HepG2 (cell line): ENCODE data around the gene ST6GALNAC4. TPM values are rescaled to one million over a fixed set of nuclear protein-coding genes. Genes with fewer than 3 reads are reported as not detected.

ENCODE experiments used
- HNRNPLL ChIP-seq: fragments of 200-400 bp; formaldehyde crosslinking; IDR thresholded peaks from 2 replicates; pipeline ENCODE4 v1.6.1; 2017; ENCODE audit warnings: mild to moderate bottlenecking, low read depth, low read length; ENCODE audit not compliant: poor library complexity, severe bottlenecking
- KLF11 ChIP-seq: IDR thresholded peaks from 2 replicates; pipeline ENCODE4 v1.6.1; 2016; ENCODE audit warnings: missing compliant biosample characterization
- MAFF ChIP-seq: IDR thresholded peaks from 2 replicates; pipeline ENCODE4 v1.6.1; 2011; ENCODE audit warnings: low read depth, low read length, improper control_type of control experiment
- NFKB2 ChIP-seq: sonication (generic); formaldehyde crosslinking; IDR thresholded peaks from 2 replicates; pipeline ENCODE4 v1.4.0; 2020; ENCODE audit warnings: missing genetic modification reagents, borderline replicate concordance
- NR2F1 ChIP-seq, 2 experiments: fragments of 450-650 bp in 1 of 2; formaldehyde crosslinking in 1 of 2; IDR thresholded peaks; 2 replicates each; pipeline versions ENCODE4 v1.5.0 to v1.6.1; 2016 to 2020; ENCODE audit warnings: mild to moderate bottlenecking in 1 of 2, missing compliant biosample characterization in 1 of 2, missing genetic modification reagents in 1 of 2, moderate library complexity in 1 of 2
- ONECUT2 ChIP-seq: sonication (generic); formaldehyde crosslinking; IDR thresholded peaks from 2 replicates; pipeline ENCODE4 v1.4.0; 2020; ENCODE audit warnings: missing genetic modification reagents
- POLR2A ChIP-seq, 2 experiments: IDR thresholded peaks; 2 replicates each; pipeline ENCODE4 v1.6.1; 2011; ENCODE audit warnings: low read depth in 2 of 2, low read length in 2 of 2, mild to moderate bottlenecking in 1 of 2, moderate library complexity in 1 of 2; ENCODE audit not compliant: insufficient read depth in 1 of 2
- SOX13 ChIP-seq, 3 experiments: fragments of 450-650 bp in 1 of 3; sonication (generic) in 1 of 3; formaldehyde crosslinking in 1 of 3; IDR thresholded peaks in 2 of 3; conservative IDR thresholded peaks in 1 of 3; 2 replicates each; pipeline versions ENCODE4 v1.5.0 to v1.6.1; 2016 to 2020; ENCODE audit warnings: antibody characterized with exemption in 1 of 3, mild to moderate bottlenecking in 1 of 3, missing compliant biosample characterization in 1 of 3, missing genetic modification reagents in 1 of 3, moderate library complexity in 1 of 3
- SP2 ChIP-seq: sonication (generic); formaldehyde crosslinking; IDR thresholded peaks from 2 replicates; pipeline ENCODE4 v1.5.1; 2020; ENCODE audit warnings: mild to moderate bottlenecking, missing genetic modification reagents
- TGIF2 ChIP-seq: IDR thresholded peaks from 2 replicates; pipeline ENCODE4 v1.6.1; 2016; ENCODE audit warnings: control low read depth, missing compliant biosample characterization
- ZMYM4 ChIP-seq: sonication (generic); formaldehyde crosslinking; IDR thresholded peaks from 2 replicates; pipeline ENCODE4 v1.8.1; 2023; ENCODE audit warnings: mild to moderate bottlenecking, missing genetic modification reagents
- ZNF672 ChIP-seq: sonication (generic); formaldehyde crosslinking; IDR thresholded peaks from 2 replicates; pipeline ENCODE4 v1.8.1; 2022; ENCODE audit warnings: missing genetic modification reagents
- ZNF713 ChIP-seq: sonication (generic); formaldehyde crosslinking; IDR thresholded peaks from 2 replicates; pipeline ENCODE4 v1.4.0; 2020; ENCODE audit warnings: mild to moderate bottlenecking, missing genetic modification reagents
- polyA plus RNA-seq, 8 experiments: library from polyadenylated mRNA; depleted of rRNA in 3 of 8; stranded (reverse) in 7 of 8; unstranded in 1 of 8; fragments of >200 nt; fragmentation: Illumina TruSeq in 4 of 8; extraction: Trizol in 4 of 8; gene quantifications; 2 replicates each; pipeline versions ENCODE4 v1.2.1 to v1.2.3, GENCODE V29; 2011 to 2016; ENCODE audit warnings: low read depth in 4 of 8, missing spikeins in 1 of 8, mixed read lengths in 1 of 8; ENCODE audit not compliant: insufficient read depth in 1 of 8
- total RNA-seq, 5 experiments: library from RNA; depleted of rRNA; stranded (reverse); fragments of >200 nt; fragmentation: Illumina TruSeq; extraction: Trizol; gene quantifications; 2 replicates each; pipeline ENCODE4 v1.2.3, GENCODE V29; 2016; ENCODE audit warnings: low read depth in 1 of 5
- TF ChIP-seq, protein P1 (sequence below): sonication (generic); formaldehyde crosslinking; IDR thresholded peaks from 2 replicates; pipeline ENCODE4 v1.8.1; 2022; ENCODE audit warnings: low read depth, mild to moderate bottlenecking, missing genetic modification reagents
- TF ChIP-seq, protein P2 (sequence below): sonication (generic); formaldehyde crosslinking; IDR thresholded peaks from 2 replicates; pipeline ENCODE4 v1.5.0; 2020; ENCODE audit warnings: missing genetic modification reagents, mild to moderate bottlenecking, borderline replicate concordance
- TF ChIP-seq, protein P3 (sequence below): IDR thresholded peaks from 2 replicates; pipeline ENCODE4 v1.6.1; 2016; ENCODE audit warnings: control low read depth
- TF ChIP-seq, protein P4 (sequence below): sonication (generic); formaldehyde crosslinking; IDR thresholded peaks from 2 replicates; pipeline ENCODE4 v1.5.0; 2020; ENCODE audit warnings: missing genetic modification reagents
- TF ChIP-seq, protein P5 (sequence below): IDR thresholded peaks from 2 replicates; pipeline ENCODE4 v1.6.1; 2016; ENCODE audit warnings: low read depth
- TF ChIP-seq, protein P6 (sequence below): sonication (generic); formaldehyde crosslinking; IDR thresholded peaks from 2 replicates; pipeline ENCODE4 v1.4.0; 2020; ENCODE audit warnings: mild to moderate bottlenecking, missing genetic modification reagents, borderline replicate concordance

Gene ST6GALNAC4
- total and polyA plus RNA-seq, 2 of the 13 experiments (the other 11 are each of a cell fraction or from before 2014, with no cell fraction given) = 18.8 to 27.7 TPM

DNA sequence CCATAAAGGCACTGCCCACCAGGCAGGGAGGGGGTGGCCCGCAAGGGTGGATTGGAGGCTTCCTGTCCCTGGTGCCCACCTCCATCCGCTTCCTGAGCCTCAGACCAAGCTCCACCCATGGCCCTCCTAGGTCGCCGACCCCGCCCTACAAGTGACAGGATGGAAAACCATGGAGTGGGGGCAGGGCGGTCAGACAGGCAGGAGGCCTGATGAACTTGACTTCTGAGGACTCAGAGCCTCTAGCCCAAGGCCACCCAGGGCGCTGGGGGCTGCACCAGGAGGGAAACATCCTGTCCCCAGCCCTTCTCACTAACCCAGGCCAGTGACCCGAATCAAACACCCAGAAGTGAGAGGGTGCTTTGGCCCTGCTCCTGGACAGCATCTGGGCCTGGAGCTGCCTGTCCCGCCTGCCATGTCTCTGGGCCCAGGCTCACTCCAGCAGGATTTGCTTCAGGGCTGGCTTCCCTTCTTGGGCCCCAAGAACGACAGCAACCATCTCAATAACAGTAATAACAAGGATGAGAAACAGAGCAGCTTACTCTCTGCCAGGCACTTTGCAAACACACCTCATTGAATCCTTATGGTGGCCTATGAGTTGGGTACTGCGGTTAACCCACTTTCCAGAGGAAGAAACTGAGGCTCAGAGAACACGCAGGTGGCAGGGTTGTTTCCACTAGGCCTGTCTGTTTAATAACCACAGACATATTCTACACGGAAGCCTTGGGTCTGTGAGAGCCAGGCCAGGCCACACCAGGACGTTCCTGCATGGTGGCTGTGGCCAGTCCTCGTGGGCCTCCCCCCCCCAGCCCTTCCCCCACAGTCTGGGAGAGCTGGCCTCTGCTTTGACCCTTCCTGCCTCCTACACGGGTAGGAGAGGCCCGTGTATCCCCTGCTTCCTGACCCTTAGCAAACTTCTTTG lies 13.0 kb downstream of the ST6GALNAC4 start (continued):
- TF ChIP-seq, protein P1, sequence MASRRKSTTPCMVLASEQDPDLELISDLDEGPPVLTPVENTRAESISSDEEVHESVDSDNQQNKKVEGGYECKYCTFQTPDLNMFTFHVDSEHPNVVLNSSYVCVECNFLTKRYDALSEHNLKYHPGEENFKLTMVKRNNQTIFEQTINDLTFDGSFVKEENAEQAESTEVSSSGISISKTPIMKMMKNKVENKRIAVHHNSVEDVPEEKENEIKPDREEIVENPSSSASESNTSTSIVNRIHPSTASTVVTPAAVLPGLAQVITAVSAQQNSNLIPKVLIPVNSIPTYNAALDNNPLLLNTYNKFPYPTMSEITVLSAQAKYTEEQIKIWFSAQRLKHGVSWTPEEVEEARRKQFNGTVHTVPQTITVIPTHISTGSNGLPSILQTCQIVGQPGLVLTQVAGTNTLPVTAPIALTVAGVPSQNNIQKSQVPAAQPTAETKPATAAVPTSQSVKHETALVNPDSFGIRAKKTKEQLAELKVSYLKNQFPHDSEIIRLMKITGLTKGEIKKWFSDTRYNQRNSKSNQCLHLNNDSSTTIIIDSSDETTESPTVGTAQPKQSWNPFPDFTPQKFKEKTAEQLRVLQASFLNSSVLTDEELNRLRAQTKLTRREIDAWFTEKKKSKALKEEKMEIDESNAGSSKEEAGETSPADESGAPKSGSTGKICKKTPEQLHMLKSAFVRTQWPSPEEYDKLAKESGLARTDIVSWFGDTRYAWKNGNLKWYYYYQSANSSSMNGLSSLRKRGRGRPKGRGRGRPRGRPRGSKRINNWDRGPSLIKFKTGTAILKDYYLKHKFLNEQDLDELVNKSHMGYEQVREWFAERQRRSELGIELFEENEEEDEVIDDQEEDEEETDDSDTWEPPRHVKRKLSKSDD (CRISPR knock-in tag) = no peak
- TF ChIP-seq, protein P2, sequence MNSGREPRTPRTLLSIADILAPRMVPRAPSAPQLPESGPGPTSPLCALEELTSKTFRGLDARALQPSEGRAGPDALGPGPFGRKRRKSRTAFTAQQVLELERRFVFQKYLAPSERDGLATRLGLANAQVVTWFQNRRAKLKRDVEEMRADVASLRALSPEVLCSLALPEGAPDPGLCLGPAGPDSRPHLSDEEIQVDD (CRISPR knock-in tag) = no peak
- TF ChIP-seq SP2 (CRISPR knock-in tag) (no peak), MAFF (no peak), NR2F1 (CRISPR knock-in tag; IDR thresholded peaks at IDR 0.05) (peak; percentile 26 to 68; a peak in 1 of 4 replicates), ZNF672 (CRISPR knock-in tag) (no peak), ZNF713 (CRISPR knock-in tag) (no peak), ONECUT2 (CRISPR knock-in tag) (no peak), POLR2A (IDR thresholded peaks at IDR 0.05; ENCODE audit: insufficient read depth in 1 of 2, low read depth in 2 of 2, low read length in 2 of 2) (0 out of 4 replicates have a peak, but pooled peaks of 1 of the 2 experiments have one; percentile 32), HNRNPLL (no peak), ZMYM4 (CRISPR knock-in tag) (no peak), NFKB2 (CRISPR knock-in tag) (no peak), KLF11 (no peak), SOX13 (IDR thresholded peaks at IDR 0.05) (no peak), SOX13 (CRISPR knock-in tag; conservative IDR thresholded peaks at IDR 0.05 in 1 of 2, IDR thresholded peaks at IDR 0.05 in 1 of 2) (peak in 1 of 2 experiments; percentile 57; a peak in 1 of 4 replicates), TGIF2 (peak; percentile 66; the same call in 1 of the 2 replicates)
- TF ChIP-seq, protein P3, sequence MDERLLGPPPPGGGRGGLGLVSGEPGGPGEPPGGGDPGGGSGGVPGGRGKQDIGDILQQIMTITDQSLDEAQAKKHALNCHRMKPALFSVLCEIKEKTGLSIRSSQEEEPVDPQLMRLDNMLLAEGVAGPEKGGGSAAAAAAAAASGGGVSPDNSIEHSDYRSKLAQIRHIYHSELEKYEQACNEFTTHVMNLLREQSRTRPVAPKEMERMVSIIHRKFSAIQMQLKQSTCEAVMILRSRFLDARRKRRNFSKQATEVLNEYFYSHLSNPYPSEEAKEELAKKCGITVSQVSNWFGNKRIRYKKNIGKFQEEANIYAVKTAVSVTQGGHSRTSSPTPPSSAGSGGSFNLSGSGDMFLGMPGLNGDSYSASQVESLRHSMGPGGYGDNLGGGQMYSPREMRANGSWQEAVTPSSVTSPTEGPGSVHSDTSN (CRISPR knock-in tag) = peak; percentile 42; the same call in 1 of the 2 replicates
- TF ChIP-seq, protein P4, sequence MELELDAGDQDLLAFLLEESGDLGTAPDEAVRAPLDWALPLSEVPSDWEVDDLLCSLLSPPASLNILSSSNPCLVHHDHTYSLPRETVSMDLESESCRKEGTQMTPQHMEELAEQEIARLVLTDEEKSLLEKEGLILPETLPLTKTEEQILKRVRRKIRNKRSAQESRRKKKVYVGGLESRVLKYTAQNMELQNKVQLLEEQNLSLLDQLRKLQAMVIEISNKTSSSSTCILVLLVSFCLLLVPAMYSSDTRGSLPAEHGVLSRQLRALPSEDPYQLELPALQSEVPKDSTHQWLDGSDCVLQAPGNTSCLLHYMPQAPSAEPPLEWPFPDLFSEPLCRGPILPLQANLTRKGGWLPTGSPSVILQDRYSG (CRISPR knock-in tag) = no peak
- TF ChIP-seq, protein P5, sequence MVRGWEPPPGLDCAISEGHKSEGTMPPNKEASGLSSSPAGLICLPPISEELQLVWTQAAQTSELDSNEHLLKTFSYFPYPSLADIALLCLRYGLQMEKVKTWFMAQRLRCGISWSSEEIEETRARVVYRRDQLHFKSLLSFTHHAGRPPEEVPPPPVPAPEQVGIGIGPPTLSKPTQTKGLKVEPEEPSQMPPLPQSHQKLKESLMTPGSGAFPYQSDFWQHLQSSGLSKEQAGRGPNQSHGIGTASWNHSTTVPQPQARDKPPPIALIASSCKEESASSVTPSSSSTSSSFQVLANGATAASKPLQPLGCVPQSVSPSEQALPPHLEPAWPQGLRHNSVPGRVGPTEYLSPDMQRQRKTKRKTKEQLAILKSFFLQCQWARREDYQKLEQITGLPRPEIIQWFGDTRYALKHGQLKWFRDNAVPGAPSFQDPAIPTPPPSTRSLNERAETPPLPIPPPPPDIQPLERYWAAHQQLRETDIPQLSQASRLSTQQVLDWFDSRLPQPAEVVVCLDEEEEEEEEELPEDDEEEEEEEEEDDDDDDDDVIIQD (CRISPR knock-in tag) = peak; percentile 87
- TF ChIP-seq, protein P6, sequence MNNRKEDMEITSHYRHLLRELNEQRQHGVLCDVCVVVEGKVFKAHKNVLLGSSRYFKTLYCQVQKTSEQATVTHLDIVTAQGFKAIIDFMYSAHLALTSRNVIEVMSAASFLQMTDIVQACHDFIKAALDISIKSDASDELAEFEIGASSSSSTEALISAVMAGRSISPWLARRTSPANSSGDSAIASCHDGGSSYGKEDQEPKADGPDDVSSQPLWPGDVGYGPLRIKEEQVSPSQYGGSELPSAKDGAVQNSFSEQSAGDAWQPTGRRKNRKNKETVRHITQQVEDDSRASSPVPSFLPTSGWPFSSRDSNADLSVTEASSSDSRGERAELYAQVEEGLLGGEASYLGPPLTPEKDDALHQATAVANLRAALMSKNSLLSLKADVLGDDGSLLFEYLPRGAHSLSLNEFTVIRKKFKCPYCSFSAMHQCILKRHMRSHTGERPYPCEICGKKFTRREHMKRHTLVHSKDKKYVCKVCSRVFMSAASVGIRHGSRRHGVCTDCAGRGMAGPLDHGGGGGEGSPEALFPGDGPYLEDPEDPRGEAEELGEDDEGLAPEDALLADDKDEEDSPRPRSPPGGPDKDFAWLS (CRISPR knock-in tag) = no peak
